ENCODE results near the gene AHNAK2. TPM values are rescaled to one million over a fixed set of nuclear protein-coding genes. Genes with fewer than 3 reads are reported as not detected.

AHNAK2 gene
- total and polyA plus RNA-seq, 2 of the 13 experiments (the other 11 are each of a cell fraction or from before 2014, with no cell fraction given) = 0.11 to 0.18 TPM

DNA sequence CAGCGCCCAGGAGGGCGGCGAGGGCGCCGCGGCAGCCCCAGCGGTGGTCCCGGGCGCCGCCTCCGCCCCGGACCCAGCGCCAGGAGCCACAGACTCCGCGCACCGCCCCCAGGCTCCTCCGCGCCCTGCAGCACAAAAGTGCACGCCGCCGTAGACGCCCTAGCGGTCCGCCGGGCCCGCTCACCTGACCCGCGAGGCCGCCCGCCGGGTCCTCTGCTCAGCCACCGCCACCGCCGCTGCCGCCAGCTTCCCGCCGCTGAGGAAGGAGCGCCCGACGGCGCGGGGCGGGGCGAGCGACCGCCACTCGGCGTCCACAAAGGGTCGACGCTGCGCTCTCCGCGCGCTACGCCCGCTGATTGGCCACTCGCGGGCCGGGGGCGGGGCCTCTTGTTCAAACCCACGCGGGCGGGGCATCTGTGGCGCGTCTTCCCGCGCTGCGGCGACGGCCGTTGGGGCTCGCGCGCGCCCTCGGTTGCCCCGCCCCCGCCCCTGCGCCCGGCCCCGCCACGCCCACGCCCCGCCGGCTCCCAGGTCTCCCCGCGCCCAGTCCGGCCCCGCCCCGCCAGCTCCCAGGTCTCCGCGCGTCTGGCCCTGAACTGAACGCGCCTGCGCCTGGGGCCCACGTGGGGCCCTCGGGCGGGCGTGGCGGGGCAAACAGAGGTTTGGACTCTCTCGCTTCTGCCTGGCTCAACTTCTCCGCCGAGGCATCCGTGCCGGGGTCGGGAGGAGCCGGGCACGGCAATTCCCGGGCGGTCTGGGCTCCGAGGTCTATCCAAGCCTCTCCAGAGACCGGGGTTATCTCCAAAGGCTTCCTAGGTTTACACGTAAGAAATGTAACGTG is 42.9 kb upstream of the AHNAK2 start, which contains the start of gene CDCA4 (continued):
- TF ChIP-seq, protein P1, sequence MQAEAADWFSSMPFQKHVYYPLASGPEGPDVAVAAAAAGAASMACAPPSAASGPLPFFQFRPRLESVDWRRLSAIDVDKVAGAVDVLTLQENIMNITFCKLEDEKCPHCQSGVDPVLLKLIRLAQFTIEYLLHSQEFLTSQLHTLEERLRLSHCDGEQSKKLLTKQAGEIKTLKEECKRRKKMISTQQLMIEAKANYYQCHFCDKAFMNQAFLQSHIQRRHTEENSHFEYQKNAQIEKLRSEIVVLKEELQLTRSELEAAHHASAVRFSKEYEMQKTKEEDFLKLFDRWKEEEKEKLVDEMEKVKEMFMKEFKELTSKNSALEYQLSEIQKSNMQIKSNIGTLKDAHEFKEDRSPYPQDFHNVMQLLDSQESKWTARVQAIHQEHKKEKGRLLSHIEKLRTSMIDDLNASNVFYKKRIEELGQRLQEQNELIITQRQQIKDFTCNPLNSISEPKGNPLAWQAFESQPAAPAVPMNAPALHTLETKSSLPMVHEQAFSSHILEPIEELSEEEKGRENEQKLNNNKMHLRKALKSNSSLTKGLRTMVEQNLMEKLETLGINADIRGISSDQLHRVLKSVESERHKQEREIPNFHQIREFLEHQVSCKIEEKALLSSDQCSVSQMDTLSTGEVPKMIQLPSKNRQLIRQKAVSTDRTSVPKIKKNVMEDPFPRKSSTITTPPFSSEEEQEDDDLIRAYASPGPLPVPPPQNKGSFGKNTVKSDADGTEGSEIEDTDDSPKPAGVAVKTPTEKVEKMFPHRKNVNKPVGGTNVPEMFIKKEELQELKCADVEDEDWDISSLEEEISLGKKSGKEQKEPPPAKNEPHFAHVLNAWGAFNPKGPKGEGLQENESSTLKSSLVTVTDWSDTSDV (CRISPR knock-in tag; IDR thresholded peaks at IDR 0.05) = 0 out of 2 replicates have a peak, but pooled peaks have one; percentile 25
- TF ChIP-seq, protein P2, sequence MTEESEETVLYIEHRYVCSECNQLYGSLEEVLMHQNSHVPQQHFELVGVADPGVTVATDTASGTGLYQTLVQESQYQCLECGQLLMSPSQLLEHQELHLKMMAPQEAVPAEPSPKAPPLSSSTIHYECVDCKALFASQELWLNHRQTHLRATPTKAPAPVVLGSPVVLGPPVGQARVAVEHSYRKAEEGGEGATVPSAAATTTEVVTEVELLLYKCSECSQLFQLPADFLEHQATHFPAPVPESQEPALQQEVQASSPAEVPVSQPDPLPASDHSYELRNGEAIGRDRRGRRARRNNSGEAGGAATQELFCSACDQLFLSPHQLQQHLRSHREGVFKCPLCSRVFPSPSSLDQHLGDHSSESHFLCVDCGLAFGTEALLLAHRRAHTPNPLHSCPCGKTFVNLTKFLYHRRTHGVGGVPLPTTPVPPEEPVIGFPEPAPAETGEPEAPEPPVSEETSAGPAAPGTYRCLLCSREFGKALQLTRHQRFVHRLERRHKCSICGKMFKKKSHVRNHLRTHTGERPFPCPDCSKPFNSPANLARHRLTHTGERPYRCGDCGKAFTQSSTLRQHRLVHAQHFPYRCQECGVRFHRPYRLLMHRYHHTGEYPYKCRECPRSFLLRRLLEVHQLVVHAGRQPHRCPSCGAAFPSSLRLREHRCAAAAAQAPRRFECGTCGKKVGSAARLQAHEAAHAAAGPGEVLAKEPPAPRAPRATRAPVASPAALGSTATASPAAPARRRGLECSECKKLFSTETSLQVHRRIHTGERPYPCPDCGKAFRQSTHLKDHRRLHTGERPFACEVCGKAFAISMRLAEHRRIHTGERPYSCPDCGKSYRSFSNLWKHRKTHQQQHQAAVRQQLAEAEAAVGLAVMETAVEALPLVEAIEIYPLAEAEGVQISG (CRISPR knock-in tag; IDR thresholded peaks at IDR 0.05) = peak; percentile 56; the same call in 1 of the 2 replicates
- TF ChIP-seq RORA (CRISPR knock-in tag; IDR thresholded peaks at IDR 0.05) (no peak), NR2C2 (CRISPR knock-in tag; IDR thresholded peaks at IDR 0.05; ENCODE audit: borderline replicate concordance) (peak; percentile 49), ZNF331 (CRISPR knock-in tag; IDR thresholded peaks at IDR 0.05) (peak; percentile 14; the same call in 1 of the 2 replicates), TAF15 (IDR thresholded peaks at IDR 0.05; ENCODE audit: low read depth, low read length, poor library complexity, severe bottlenecking) (no peak), NFIC (IDR thresholded peaks at IDR 0.05; ENCODE audit: low read length) (no peak; the same call in 1 of the 2 replicates), ATF7-NPFF (CRISPR knock-in tag; IDR thresholded peaks at IDR 0.05; ENCODE audit: low read depth) (peak; percentile 85; the same call in 1 of the 2 replicates)
- TF ChIP-seq, protein P3, sequence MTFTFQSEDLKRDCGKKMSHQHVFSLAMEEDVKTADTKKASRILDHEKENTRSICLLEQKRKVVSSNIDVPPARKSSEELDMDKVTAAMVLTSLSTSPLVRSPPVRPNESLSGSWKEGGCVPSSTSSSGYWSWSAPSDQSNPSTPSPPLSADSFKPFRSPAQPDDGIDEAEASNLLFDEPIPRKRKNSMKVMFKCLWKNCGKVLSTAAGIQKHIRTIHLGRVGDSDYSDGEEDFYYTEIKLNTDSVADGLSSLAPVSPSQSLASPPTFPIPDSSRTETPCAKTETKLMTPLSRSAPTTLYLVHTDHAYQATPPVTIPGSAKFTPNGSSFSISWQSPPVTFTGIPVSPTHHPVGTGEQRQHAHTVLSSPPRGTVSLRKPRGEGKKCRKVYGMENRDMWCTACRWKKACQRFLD (CRISPR knock-in tag; IDR thresholded peaks at IDR 0.05; ENCODE audit: borderline replicate concordance) = peak; percentile 20; the same call in 1 of the 2 replicates
- TF ChIP-seq, protein P4, sequence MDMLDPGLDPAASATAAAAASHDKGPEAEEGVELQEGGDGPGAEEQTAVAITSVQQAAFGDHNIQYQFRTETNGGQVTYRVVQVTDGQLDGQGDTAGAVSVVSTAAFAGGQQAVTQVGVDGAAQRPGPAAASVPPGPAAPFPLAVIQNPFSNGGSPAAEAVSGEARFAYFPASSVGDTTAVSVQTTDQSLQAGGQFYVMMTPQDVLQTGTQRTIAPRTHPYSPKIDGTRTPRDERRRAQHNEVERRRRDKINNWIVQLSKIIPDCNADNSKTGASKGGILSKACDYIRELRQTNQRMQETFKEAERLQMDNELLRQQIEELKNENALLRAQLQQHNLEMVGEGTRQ (IDR thresholded peaks at IDR 0.05; ENCODE audit: low read depth, low read length) = peak; percentile 87
- TF ChIP-seq, protein P4 (CRISPR knock-in tag; IDR thresholded peaks at IDR 0.05; ENCODE audit: borderline replicate concordance) = peak; percentile 84; the same call in 1 of the 2 replicates
- TF ChIP-seq, protein P5, sequence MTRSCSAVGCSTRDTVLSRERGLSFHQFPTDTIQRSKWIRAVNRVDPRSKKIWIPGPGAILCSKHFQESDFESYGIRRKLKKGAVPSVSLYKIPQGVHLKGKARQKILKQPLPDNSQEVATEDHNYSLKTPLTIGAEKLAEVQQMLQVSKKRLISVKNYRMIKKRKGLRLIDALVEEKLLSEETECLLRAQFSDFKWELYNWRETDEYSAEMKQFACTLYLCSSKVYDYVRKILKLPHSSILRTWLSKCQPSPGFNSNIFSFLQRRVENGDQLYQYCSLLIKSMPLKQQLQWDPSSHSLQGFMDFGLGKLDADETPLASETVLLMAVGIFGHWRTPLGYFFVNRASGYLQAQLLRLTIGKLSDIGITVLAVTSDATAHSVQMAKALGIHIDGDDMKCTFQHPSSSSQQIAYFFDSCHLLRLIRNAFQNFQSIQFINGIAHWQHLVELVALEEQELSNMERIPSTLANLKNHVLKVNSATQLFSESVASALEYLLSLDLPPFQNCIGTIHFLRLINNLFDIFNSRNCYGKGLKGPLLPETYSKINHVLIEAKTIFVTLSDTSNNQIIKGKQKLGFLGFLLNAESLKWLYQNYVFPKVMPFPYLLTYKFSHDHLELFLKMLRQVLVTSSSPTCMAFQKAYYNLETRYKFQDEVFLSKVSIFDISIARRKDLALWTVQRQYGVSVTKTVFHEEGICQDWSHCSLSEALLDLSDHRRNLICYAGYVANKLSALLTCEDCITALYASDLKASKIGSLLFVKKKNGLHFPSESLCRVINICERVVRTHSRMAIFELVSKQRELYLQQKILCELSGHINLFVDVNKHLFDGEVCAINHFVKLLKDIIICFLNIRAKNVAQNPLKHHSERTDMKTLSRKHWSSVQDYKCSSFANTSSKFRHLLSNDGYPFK (CRISPR knock-in tag; IDR thresholded peaks at IDR 0.05; ENCODE audit: borderline replicate concordance) = peak; percentile 90
